GM19351 (cell line): ENCODE data around the gene CRMP1.

ENCODE experiments used
- ATAC-seq: cut with Tn5 transposase; IDR thresholded peaks from one replicate; pipeline ENCODE4 v1.9.1; 2021; ENCODE audit warnings: mild to moderate bottlenecking, moderate library complexity; ENCODE audit not compliant: unreplicated experiment

CRMP1 gene

GRCh38 chr4:5921101-5921980 lies 28.5 kb upstream of the CRMP1 start:
- no peak for ATAC-seq

DNA sequence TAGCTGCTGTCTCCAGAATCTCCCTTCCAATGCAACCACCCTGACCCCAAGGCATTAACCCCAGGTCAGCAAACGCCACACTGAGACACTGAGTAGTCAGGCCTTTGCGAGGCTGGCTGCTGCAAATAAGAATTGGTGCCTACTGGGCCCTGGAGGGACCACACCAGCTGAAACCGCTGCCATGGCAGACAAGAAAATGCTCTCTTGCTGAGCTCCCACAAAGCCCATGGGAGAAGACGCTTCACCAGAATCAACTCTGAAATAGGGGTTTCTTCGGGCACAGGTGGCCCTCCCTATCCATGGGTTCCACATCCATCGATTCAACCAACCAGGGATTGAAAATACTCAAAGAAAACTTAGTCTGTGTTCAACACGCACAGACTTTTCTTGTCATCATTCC lies 26.7 kb upstream of the CRMP1 start:
- no peak for ATAC-seq

DNA sequence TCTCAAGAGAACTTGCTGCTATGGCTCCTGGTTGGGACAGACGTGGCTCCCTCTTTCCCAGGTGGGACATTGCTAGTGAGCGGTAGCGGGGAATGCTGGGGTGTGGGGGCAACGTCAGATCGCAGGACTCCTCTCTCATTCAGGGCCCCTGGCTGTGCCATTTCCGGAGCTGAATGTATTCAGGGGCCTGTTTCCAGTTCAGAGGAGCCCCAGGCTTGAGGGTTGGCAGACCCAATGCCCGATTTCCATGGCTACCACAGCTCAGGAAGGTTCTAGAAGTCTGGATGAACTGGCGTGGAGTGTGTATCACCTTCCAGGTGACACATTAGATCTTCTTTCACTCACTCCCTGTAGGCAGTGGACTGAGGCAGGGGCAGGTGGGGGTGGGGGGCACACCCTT lies 26.2 kb upstream of the CRMP1 start:
- ATAC-seq: no peak

DNA sequence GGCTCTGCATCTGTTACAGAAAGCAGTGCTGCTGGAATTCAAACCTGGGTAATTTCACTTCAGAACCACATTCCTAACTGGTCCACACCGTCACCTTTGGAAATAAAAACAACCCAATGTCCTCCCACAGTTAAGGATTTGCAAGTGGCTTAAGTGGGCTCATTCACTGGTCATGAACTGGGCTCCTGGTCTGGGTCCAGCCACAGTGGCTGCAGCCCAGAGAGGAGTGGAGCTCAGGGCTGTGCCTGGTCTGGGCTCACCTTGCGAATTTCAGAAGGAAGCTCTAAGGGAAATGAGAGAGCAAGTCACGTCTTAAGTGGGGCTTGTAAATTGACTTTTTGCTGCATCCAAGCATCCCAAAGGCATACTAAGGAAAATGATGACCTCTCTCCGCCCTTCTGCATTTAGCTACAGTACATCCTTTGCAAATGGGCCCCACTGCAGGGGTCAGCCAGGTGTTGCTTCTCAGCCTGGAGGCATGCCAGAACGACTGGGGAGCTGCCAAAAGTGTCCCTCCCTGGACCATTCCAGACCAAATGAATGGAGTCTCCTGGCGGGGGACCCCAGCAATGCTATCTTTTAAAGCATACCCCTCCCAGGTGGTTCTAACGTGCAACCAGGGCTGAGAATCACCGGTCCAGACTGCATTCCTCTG lies 25.6 kb upstream of the CRMP1 start:
- no peak for ATAC-seq

DNA sequence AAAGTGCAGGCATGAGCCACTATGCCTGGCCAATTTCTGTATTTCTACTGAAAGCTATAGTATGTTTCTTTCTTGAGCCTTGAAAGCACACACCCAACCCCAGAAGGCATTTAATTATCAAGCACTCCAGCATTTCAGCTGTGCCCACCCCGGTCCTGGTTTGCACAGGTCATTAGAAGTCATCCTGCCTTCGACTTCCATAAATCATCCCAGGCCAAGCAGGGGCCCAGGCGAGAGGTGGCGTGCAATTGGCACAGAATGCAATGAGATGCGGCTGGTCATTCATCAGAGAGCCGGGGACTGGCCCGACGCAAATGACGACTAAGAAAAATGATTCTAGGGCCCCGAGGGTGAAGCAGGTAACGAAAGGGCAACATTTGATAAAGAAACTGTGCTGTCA lies 24.8 kb upstream of the CRMP1 start:
- no peak for ATAC-seq

- ATAC-seq: no peak
These were observed 23.3 kb upstream of the CRMP1 start for GRCh38 chr4:5916229-5916628.

GRCh38 chr4:5913454-5913853 lies 20.6 kb upstream of the CRMP1 start:
- no peak for ATAC-seq

DNA sequence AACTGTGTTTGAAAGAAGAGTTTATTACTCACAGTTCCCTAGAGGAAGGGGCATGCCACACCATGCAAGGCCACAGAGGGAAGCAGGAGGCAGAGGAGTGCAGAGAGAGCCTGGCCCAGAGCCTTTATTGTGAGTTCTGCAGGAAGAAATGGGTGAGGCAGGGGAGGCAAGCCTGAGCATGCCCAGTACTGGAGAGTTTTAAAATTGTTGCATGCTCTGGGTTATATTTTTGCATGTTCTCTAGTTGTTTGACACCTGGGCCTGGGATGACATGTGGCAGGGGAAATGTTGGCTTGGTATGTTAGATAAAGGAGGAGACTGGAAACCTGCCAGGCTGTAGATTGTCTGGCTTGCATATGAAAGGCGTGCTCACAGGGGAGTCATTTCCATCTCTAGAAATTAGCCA lies 19.7 kb upstream of the CRMP1 start:
- ATAC-seq: no peak

GRCh38 chr4:5908876-5909427 lies 16.1 kb upstream of the CRMP1 start:
- ATAC-seq: no peak

DNA sequence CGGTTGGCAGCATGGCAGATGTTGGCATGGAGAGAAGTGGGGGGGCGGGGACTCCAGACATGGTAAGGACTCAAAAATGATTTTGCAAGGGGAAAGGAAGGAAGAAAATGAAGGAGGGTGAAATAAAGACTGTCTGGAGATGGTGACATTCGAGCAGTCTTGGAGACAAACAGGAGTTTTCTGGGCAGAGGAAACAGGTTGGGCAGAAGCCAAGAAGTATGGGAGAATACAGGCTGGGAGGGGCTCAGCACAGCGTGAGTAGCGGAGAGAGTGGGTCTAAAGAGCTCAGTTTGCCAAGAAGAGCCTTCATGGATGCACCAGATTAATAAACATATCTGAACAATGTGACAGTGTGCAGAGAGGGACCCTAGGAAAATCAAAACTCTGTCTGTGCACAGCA lies 13.3 kb upstream of the CRMP1 start:
- no peak for ATAC-seq

GRCh38 chr4:5905714-5906113 lies 12.8 kb upstream of the CRMP1 start:
- ATAC-seq: no peak

GRCh38 chr4:5900844-5901243 lies 8.0 kb upstream of the CRMP1 start:
- ATAC-seq: no peak

DNA sequence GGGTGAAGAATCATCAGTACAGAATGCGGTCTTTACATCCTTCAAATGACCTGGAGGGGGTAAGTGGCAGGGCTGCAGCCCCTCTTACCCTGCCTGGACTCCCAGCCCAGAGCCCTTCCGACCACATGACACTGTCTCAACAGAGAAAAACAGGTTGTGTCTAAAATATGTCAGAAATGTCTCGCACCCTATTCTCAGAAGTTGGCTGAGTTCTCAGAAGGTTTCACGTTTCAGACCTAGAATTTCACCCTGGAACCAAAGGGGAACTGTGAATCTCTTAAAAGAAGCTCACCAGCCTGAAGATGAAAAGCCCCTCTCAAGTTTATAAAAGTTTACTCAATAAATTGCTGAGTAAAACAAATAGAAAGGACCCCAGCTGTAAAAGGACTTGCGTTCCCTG lies 7.0 kb upstream of the CRMP1 start:
- no peak for ATAC-seq

DNA sequence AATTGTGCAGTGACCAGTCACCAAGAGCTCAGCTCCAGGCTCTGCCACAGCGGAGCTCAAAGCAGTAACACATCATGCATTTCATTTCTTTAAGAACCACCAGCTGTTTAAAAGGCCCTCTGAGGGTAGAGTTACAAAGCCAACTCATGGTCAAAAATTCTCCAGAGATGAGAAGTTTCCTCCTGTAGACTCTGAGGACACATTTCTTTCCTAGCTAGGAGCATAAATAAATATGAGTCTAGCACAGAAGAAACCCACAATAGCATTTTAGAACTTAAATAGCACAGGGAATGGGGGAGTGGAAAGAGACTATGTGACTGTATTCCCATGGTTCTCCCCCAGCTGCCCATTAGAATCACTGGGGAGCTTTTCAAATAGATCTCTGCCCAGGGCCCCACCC lies 6.5 kb upstream of the CRMP1 start:
- no peak for ATAC-seq

DNA sequence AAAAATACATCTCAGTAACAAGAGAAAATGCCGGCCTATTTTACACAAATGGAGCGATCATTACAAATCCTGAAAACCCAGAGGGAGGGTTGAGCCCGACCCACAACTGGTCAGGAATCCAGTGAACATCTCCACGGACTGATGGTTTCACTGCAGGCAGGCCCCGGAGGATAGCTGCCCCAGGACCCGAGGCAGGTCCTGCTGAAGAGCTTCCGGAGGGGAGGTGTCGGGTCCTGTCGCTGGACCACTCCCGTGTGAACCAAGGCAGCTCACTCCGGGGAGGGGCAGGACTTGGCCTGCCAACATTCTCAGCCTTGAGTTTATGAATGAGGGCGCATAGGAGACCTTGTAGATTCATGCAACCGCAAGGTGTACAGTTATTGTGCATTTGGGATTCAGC lies 4.8 kb upstream of the CRMP1 start:
- no peak for ATAC-seq

GRCh38 chr4:5895287-5895686 lies 2.4 kb upstream of the CRMP1 start:
- ATAC-seq: no peak

- no peak for ATAC-seq
These were observed 1.4 kb upstream of the CRMP1 start for GRCh38 chr4:5894266-5894665.

DNA sequence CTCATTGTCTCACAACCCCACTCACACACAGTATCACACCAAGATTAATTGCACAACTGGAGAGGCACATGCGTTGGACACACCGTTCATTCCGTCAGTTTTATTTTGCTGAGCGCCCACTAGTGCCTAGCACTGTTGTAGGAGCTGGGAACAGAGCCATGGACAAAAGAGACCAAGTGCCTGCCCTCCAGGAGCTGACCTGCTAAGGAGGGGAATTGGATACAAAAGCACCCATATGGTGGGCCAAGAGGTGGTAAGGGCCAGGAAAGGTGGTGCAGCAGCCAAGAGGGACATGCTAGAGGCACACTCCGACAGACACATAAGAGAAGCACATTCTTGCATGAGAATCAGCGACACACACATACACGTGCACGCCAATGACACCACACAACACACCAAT lies 705 bp upstream of the CRMP1 start:
- no peak for ATAC-seq

GRCh38 chr4:5892323-5893003 lies 423 bp downstream of the CRMP1 start:
- no peak for ATAC-seq

- ATAC-seq: no peak
These were observed 1.1 kb downstream of the CRMP1 start for GRCh38 chr4:5891563-5892322.
